Activated CD4-positive, alpha-beta T cell treated with anti-CD3 and anti-CD28 coated beads, Interleukin-2, amount 50 U/mL, for 24 hours (primary cell): Measurements from ENCODE around the gene LMO3.

Experiments used
- DNase-seq, 2 donors: peaks; one replicate each; pipeline ENCODE4 v3.0.0-alpha.2; 2020; ENCODE audit warnings: low read depth in 1 of 2, low spot score in 1 of 2

The LMO3 gene

DNA sequence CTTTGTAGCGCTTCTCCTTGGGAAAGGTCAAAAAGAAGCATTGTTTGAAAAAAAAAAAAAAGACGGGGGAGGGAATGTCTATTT, at the start of gene LMO3:
LMO3 (minus strand) TSS at position 46 of the 84 bp plus-strand sequence. CDS start 5,302 bp downstream, outside the sequence.
- DNase-seq: no peak

DNA sequence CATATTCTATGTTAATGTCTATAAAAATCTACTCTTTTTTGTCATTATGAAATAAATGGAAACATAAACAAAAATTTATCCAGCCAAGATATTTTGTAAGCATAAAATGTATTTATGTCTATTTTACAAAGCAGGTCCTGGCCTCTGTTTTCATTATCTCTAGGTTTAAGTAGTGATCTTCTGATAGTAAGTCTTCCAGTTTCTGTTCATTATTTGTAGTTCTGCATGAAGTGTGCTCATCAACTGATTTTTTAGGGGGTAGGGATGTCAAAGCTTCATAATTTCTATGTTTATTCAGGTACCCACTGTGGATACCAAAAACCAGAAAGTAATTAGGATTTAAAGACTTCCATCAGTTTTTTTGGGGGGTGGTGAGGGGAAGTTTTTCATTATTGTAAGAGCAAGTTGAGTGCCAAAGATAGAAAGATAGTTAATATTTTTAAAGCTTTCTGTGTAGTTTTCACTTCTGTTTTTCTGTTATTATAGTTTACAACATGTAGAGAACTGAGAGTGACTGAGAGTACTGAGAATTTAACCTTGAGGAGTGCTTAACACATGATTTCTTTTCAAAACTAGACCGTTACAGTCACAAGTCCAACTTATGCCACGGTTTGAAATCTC, 30.6 kb upstream of the LMO3 start:
- DNase-seq: no peak

DNA sequence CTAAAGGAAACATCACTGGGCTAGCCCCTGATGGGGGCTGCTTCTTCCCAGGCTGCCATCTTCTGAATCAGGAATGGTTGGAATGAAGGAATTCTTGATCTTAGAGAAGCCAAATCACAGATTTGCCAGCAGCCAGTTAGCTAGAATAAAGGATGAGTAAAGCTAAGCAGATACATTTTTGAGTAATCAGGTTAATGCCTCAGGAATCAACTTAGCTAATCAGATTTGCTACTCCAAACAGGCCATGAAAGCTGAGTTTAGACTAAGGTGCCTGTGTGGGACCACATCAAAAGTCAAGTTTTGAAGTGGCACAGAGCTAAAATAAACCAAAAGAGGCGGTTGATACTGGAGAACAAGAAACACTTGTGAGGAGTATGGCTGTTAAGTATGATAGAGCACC, 28.8 kb upstream of the LMO3 start:
- DNase-seq: no peak

DNA sequence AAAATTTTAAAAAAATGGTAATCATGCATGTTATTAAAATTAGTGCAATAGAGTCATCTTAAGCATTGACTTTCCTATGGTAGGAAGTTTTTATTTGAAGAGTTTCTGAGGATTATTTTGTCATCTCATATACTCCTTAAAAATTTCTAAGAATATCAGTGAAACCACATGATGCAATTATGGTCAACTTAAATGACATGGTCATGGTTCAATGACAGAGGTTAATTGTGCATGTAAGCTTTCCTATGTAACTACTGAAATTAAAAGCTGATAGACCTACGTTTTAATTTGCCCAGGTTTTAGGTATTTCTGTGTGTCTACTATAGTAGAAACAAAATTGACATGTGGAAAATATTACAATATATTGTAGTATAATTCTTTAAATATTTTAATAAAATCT, 21.0 kb upstream of the LMO3 start:
- DNase-seq: no peak

DNA sequence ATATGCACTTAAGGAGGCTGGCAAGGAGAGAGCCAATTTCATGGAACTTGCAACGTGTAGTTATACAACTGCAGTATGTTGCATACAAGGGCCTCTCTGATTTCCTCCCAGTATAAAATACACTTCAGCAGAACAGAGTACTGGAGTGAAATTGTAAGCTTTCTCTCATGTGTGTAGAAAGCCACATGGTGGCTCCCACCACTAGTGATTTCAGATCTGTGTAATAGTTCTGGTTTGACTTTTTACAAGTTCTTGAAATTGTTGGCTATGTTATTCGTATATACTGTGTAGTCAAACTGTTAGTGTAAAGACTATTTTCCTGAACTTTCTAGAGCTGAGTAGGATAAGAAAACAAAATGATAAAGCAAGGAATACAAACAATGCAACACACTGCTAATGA, 16.4 kb upstream of the LMO3 start:
- DNase-seq: no peak

DNA sequence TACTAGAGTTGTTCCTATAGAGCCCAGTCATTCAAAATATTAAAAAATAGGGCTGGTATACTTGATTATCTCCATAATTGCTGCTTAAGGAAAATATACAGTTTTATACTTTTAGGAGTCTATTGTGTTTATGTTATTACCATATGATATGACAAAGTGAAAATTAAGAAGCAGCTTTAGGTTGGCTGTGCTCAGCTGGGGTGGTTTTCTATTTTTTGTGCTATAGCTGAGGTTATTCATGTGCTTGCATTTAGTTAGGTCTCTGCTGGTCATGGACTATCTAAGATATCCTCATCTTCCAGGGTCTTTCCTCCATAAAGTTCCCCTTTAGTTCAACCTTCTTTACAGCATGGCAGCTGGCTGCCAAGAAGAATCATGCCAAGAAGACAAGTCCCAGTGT, 13.6 kb upstream of the LMO3 start:
- DNase-seq: no peak

DNA sequence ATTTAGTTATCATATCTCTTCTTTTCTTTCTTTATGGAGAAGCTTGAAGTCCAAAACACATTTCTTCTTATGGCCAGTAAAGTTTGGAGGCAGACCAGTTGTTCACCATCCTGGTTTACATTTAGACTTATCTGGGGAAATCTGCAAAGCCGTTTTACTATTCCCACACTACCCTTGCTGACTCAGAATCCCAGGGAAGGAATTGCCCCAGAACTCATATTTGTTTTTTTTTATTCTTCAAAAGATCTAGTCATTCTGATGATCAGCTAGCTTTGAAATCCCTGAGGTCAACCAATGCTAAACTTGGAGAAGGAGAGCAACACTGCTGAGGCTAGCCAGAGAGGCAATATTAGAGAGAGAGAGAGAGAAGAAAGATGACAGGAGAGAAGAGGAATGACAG, 12.3 kb upstream of the LMO3 start:
- DNase-seq: no peak

DNA sequence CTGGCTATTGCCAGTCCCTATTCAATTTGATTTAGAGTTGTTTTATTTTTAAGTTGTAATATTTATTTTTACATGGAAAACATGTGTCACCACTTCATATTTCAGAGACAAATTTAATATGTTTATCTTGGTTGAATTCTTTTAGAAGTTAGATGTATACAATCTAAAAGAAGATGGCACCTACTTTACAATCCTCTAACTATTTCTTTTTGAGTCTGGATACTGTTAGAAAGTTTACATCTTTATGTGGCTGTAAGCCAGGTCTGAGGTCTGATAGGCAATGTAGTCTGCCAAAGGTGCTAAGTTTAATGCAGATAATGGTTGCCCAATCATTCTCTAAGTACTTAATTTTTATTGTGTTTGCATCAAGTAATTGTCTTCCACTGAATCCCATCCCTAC, 7.2 kb upstream of the LMO3 start:
- DNase-seq: no peak

DNA sequence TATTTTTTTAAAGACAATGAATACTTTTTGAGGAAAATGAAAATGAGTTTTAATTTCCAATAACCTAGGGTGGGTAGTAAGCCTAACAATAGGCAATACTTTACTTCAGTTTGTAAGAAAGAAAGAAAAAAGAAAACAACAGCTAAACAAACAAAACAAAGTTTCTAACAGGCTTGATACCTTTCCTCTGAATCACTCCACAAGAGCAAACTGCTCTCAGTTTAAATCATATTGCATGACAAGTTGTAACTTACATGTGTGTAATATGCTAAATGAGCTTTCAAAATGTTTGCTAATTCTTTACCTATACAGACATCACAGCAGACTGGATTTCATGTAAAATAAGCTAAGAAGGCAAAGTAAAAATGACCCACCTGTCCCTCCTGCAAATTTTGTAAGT, 6.7 kb upstream of the LMO3 start:
- no peak for DNase-seq

DNA sequence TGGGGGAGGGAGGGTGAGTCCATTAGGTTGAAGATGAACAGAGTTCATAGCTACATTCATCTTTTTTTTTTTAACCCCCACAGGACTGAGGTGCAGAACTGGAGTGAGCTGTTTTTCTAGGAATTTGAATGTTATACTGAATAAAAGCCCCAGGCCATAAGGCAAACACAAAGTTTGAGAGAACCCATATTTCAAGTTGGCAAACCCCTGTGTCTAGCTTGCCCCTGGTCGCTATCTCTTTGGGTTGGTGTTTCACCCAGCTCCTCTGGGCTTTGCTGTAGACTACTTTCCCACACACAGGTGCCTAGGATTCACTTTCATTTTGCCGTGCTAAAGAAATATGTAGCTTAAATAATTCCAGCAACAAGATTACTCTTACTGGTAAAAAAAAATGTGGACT, 5.2 kb upstream of the LMO3 start:
- no peak for DNase-seq

DNA sequence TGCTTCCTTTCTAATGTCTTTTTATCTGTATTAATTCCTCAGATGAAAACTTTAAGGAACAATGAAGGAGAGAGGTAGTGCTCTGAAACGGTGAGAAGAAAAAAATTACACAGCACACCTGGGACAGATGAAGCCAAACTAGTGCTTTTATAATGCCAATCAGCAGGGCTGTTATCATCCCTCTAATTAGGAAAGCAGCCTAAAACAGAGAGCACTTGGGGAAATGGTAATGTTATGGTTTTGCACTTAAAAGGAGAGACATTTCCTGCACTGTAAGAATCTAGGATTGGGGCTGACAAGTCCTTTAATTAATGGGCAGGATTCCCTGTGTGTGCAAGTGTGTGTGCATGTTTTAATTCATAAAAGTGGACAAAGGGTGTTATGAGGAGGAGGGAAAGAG, 4.8 kb upstream of the LMO3 start:
- DNase-seq: no peak

DNA sequence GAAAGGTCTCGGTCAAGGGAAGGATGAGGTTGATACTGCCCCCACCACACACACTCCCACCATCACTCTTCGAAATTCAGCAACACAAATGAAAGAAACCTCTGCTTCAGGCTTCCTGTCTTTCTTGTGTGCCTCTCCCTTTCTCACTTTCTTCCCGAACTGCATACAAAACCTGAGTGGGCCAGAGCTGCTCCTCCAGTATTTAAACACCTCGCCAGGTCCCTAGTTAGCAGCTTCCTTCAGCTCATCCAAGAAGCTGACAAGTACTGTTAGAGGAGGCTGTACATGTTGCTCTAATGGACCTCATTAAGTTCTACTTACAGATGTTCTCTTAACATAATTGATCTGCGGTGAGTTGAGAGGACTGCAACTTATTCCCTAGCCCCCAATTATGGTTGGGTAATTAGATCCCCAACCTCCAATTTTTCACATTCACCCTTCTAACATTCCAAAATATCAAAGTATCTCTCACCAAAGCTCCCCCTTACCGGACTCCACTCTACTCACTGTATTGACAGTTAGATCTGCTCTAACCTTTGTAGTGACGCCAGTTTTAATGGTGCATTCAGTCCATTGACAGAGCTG, 4.1 kb upstream of the LMO3 start:
- no peak for DNase-seq

DNA sequence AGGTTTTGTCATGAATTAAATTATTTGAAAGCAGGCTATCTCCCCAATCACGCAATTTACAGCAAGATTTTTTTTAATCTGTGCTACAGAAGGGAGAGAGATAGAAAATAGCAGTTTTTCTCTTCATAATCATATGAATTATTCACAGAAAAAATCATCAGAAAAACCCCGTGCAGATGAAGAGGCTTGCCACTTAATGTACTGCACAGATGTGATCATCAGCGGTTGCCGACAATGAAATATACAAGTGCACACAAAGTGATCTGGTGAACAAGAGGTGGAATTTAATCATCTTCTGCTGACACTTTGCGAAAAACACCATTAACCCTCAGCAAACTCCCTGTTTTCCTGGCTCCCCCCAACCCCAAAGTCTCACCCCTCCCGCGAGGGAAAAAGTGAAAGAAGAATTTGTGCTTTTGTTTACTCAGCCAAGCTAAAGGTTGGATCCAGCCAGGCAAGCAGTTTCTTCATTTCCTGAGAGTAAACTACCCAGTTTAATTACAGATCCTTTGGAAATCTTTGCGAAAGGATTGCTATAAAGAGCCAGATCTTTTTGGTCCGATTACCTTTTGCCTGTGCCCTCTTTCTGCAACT, 3.1 kb upstream of the LMO3 start:
- DNase-seq: no peak

DNA sequence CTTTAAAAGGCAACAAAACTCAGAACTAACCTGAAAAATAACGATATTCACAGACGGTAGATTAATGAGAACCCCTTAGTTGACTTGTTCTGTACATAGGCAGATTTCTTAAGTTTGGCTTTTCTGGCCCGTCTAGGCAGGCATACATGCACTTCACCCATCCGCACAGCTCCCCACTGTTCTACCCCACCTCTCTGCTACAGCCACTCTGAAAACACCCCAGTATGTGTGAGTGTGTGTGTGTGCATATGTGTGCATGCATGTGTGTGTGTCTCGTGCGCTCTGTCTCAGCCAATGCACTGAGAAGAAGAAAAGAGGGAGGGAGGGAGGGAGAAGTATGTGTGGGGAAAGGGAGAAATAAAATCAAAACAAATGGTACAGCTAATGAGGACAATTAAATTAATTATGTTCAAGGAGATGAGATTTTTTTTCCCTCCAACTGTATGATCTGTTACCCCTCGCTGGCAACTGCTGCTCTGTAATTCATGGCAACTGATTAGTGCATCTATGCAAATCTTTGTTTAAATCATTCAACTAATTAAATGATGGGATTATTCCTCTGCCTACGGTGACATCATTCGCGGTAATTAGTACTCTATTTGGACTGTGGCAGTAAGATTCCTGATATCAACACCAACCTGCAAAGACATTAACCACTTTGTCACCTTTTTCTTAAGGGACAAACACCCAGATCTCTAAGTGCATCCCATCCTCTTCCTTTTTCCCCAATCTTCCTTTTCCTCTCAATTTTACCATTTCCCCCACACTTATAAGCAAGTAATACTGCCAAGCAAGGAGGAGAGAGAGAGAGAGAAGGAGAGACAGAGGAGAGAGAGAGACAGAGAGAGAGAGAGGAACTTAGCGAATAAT, 2.2 kb upstream of the LMO3 start:
- DNase-seq: no peak

DNA sequence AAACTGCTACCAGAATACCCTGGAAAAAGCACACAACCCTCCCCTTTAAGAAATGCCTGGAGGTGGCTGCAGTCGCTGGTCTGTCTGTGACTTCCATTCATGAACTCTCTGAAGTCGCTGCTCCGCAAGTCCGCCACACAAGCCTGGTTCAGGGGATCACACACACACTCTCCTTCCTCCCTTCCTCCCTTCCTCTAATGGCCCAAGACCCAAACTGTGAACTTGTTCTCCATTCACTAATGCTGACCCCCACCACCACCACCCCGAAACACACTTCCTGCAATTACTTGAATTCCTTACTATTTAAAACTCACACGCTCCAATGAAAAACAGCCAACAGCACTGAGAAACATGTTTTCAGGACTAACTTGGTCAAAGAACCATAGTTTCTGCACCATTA, 1.0 kb upstream of the LMO3 start:
- no peak for DNase-seq

DNA sequence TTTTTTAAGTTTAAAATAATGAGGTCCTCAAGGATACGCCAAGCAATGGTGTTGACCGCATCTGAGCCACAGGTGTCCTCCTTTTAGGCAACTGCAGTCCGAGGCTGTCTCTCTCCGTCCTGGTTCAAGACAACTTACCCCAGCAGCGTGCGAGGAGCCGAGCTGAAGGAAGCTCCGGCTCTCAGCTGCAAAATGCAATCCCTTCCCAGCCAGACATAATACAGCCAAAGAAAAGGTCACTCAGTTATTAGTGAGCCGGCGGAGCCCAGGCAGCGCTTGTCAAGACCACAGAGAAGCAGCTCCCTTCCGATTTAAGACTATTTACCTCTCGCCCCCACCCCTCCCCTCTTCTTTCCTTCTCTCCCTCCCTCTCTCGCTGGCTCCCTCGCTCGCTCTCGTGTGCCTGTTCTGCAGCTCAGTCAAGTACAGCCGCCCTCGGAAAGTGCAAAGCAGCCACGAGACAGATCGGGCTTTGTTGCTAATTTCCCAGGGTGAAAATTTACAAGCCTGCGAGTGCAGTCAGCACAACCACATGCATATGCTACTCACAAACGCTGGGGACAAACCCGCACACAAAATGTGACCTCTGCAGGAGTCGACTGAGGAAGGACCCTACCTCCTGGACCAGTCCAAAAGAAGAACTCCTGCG, 363 bp upstream of the LMO3 start:
- no peak for DNase-seq

DNA sequence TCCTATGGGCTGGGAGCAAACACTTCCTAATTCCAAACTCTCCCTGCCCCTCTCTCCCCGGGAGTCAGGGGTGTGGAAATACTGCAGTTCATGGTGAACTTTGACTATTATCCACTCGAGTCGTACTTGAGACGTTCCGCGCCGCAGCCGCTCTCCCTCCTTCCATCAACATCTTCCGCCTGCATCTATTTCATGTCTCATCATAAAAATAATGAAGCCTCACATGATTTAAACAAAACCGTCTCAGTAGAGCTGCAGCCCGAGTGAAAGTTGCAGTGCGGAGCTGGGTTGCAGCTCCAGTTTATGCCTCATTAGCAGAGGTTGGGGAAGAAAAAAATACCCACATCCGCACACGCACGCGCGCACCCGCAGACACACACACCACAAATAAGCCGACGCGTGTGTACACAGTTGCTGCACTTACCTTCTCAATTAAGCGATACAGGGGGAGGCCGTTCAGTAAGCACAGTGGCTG, 283 bp downstream of the LMO3 start:
- no peak for DNase-seq

DNA sequence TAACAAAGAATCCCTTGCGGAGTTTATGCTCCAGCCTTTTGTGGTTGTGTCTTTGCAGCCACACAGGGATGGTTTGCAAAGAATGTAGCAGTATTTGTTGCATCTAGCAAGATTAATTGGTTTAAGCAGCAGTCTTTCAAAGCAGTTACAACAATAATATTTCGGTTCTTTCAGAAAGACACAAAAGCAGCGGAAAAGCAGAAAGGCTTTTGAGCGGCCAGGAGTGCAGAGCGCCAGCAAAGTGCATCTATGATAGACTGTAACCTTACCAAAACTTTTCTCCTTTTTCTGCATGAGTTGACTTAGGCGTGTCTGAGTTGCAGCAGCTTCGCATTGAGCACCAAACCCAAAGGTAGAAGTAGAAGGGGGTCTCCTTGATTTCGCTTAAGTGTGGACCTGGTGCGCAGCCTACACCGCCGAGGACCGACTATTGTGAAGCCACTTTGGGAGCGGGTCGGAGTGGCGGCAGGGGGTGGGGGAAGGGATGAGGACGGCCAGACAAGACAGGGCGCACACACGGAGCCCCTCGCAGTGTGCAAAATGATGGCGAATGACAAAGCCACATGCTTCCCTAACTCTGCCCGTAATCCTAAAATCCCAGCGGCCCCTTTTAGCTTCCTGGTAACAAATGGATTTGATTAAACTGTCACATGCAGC, 1.2 kb downstream of the LMO3 start:
- no peak for DNase-seq

DNA sequence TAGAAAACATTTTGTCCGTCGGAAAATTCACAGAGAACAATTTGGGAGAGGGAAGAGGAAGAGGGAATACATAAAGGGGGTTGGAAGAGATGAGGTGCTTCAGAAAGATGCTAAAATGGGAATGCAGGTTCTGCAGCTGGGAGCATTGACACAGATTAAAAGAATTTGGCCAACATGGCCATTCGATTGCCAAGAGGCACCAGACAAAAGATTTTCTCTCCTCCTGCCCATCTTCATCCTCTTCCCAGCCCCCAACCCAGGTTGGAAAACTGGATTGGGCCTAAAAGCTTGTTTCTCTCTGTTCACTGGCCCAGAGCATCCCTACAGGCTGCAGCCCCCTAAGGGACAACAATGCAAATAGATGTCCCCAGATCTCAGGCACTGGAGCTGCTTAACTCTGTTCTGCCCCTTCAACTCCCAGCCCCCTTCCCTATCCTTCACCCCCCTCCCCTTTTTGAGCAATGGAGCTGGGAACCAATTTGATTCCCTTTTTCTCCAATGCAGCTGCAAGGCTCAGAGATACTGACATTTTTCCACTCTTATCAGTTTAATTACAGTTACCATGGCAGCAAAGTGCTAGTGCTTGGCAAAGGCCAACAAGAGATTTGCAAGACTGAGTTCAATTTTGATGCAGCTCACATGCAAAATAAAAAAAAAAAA, 1.9 kb downstream of the LMO3 start:
- no peak for DNase-seq

DNA sequence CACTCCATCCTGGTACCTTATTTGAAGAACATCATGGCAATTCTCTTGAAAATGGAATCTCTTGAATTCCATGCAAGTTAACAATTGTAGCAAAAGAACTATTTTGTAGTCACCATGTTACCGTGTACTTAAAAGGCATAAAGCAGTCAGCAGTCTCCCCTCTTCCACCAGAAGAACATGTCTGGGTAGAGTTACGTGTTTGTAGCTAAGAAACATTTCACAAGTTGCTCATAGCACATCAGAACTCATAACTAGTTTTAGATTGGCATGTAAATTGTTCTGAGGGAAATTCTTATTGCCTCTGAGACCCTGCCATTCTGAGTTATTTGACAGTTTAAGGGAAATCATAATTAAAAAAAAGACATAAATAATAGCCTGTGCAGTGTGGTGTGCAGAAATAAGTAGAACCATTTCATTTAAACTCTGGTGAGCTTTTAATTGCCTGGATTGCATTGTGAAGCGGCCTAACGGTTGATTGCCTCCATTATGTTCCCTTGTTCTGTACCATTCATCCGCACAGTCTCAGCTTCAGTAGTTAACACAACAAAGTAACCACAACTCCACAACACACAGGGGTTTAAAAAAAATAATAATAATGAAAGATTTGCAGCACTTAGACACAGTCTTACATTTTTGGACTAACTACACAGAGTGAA, 2.6 kb downstream of the LMO3 start:
- no peak for DNase-seq

DNA sequence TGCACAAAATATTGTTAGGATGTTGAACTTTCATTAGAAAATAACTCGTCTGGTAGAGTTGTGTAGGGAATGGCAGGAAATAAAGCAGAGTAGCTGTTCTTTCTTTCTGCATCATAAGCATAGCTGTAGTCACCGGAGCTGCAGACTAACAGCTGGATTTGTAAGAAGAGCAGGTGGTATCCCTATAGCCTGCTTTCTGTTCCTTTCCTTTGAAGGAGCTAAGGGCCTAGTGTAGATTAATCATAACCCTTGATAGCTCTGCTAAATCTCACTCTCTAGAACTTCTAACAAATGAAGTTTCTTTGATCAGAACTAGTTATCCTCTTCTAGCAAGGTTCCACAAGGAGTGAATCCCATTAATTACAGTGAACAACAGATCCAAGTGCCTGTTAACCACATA, 3.5 kb downstream of the LMO3 start:
- no peak for DNase-seq
